Adipocyte (in vitro differentiated cells): ENCODE results near the gene MTOR.
"Not testable (repeated sequence)": the region's sequence is repeated elsewhere in the genome, so short reads cannot be mapped to it uniquely, and the experiment has no call there.

Experiments used
- DNase-seq: peaks from one replicate; pipeline ENCODE4 v3.0.0-alpha.2; 2015; ENCODE audit warnings: low read depth
- H3K27me3 ChIP-seq: replicated peaks from 2 replicates; pipeline ENCODE4 v1.7.0; 2013; ENCODE audit warnings: mild to moderate bottlenecking, low read length, moderate library complexity; ENCODE audit not compliant: control insufficient read depth, insufficient read depth
- H3K36me3 ChIP-seq: 2 replicates; pipeline ENCODE4 v1.7.0; 2013; ENCODE audit warnings: low read length, mild to moderate bottlenecking, moderate library complexity; ENCODE audit not compliant: control insufficient read depth, insufficient read depth, severe bottlenecking
- H3K4me1 ChIP-seq: 2 replicates; pipeline ENCODE4 v1.7.0; 2013; ENCODE audit warnings: mild to moderate bottlenecking, low read length, moderate library complexity; ENCODE audit not compliant: control insufficient read depth, insufficient read depth
- H3K4me3 ChIP-seq: 2 replicates; pipeline ENCODE4 v1.7.0; 2013; ENCODE audit warnings: mild to moderate bottlenecking, low read length, moderate library complexity
- H3K9ac ChIP-seq: 2 replicates; pipeline ENCODE4 v1.7.0; 2013; ENCODE audit warnings: mild to moderate bottlenecking, low read length, moderate library complexity
- H3K9me3 ChIP-seq: 2 replicates; pipeline ENCODE4 v1.7.0; 2013; ENCODE audit warnings: mild to moderate bottlenecking, low read length, moderate library complexity; ENCODE audit not compliant: control insufficient read depth

Gene MTOR

DNA sequence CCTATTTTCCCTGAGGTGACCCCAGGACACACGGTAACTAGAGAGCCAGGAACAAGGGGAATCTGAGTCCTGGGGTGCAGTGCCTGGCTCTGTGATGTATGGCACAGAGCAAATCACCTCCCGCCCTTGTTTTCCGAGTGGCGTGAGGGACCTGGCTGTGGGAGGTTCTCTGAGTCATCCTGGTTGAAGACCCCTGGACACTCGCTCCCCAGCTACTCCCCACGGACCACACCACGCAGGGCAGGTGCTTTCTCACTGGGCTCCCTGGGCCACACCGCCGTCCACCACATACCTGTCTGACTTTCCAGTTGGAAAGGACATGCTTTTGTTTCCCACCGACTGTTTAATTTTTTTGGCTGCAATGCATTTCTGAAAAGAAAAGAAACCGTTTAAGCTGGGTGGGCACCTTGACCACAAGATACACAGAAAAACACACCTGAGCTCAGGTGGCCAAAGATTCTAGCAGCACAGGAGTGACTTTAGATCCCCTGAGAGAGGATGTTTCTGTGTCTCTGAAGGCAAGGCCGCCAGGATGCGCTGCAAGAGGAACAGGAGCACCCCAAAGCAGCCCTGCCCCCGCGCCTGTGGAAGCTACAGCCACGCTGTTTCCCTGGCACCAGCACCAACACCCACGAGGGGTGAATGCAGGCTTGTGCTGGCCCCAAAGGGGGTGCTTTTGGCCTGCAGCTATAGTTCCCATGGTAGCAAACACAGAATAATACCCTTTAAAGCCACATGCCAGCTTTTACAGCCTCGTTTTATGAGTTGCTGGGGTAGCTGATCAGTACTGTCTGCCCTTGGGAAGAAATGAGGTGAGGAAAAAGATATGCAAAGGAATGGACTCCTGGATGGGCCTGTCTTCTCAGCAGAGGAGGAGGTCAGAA is 194.4 kb downstream of the MTOR start:
- H3K4me3 ChIP-seq, result no peak overlapping the region
- H3K36me3 ChIP-seq, result peaks cover 83% of the 10 kb centered on the region
- DNase-seq, result no peak
- H3K9me3 ChIP-seq, result no peaks in the 10 kb centered on the region
- no peak overlapping the region for H3K9ac ChIP-seq
- H3K4me1 ChIP-seq, result peaks cover 4% of the 10 kb centered on the region
- no peaks in the 10 kb centered on the region for H3K27me3 ChIP-seq

DNA sequence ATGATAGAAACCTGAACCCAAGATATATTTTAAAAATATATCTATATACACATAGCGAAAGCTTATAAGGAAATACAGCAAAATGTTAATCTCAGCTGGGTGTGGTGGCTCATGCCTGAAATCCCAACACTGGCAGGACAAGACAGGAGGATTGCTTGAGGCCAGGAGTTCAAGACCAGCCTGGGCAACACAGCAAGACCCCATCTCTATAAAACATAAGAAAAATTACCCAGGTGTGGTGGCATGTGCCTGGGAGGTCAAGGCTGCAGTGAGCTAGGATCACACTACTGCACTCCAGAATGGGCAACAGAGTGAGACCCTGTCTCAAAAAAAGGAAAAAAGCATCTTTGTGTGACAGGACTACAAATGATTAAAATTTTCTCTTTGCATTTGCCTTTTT is 196.6 kb downstream of the MTOR start:
- peaks cover 62% of the 10 kb centered on the region for H3K36me3 ChIP-seq
- H3K27me3 ChIP-seq, result no peaks in the 10 kb centered on the region
- no peak for DNase-seq
- H3K9me3 ChIP-seq, result no peaks in the 10 kb centered on the region
- peaks cover 9% of the 10 kb centered on the region for H3K4me1 ChIP-seq
- no peak overlapping the region for H3K9ac ChIP-seq
- H3K4me3 ChIP-seq, result no peak overlapping the region

DNA sequence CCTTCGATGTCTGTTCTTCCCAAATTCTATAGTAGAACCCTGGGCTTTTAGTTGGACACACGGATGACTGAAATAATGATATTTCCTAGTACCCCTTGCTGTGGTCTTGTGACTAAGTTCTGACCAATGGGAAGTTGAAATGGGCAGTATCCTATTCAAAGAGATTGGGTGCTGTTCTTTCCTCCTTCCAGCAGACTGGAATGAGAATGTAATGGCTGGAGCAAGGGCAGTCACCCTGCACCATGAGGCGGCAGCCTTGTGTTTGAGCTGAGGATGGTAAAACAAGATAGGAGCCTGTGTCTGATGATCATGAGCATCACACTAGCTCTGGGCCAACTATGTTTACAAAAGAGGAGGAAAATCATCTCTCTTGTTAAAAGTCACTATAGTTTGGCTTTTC is 197.4 kb downstream of the MTOR start:
- no peak for DNase-seq
- Histone ChIP-seq H3K36me3 (peaks cover 53% of the 10 kb centered on the region), H3K27me3 (no peaks in the 10 kb centered on the region), H3K4me3 (no peak overlapping the region), H3K9me3 (no peaks in the 10 kb centered on the region), H3K9ac (no peak overlapping the region), H3K4me1 (peaks cover 12% of the 10 kb centered on the region)

DNA sequence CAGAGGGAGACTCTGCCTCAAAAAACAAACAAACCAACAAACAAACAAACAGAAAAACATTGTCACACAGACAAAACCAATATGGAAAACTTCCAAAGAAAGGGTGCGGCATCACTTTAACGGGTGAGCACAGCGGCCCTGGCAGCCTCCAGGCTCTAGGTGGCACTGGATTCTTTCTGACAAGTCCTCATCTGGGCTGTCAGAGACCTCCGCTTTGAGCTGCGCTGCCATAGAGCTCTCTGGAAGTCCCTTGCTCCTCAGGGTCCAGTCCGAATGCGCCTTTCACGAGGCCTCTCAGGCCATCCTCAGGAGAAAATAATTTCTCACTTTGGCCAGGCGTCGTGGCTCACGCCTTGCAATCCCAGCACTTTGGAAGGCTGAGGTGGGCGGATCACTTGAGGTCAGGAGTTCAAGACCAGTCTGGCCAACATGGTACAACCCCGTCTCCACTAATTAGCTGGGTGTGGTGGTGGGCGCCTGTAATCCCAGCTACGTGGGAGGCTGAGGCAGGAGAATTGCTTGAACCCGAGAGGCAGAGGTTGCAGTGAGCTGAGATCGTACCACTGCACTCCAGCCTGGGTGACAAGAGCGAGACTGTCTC is 198.3 kb downstream of the MTOR start:
- H3K9me3 ChIP-seq, H3K4me3 ChIP-seq, H3K9ac ChIP-seq, DNase-seq, H3K27me3 ChIP-seq: not testable (repeated sequence)
- Histone ChIP-seq H3K36me3 (peaks cover 44% of the 10 kb centered on the region), H3K4me1 (peaks cover 12% of the 10 kb centered on the region)

DNA sequence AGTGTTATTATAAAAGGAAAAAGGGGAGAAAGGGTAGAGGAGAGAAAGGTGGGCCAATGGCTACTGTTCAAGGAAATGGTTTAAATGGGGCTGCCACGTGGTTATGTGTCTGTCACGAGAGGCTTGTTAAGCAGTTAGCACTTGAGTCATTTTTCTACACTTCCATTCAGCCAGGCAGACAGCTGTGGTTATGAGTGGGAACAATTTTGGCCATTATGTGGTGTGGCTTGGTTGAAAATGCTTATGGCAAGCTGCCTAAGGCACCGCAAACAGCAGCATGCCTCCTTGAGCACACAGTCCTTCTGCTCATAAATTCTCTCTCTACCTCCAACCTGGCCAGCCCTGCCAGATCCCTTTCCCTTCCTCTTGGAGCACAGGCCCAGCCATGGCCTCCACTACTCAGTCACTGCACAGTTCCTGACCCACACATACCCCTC is 199.4 kb downstream of the MTOR start:
- Histone ChIP-seq H3K4me1 (peaks cover 17% of the 10 kb centered on the region), H3K27me3 (no peaks in the 10 kb centered on the region), H3K4me3 (no peak overlapping the region), H3K36me3 (peaks cover 35% of the 10 kb centered on the region), H3K9me3 (no peaks in the 10 kb centered on the region), H3K9ac (no peak overlapping the region)
- no peak for DNase-seq

DNA sequence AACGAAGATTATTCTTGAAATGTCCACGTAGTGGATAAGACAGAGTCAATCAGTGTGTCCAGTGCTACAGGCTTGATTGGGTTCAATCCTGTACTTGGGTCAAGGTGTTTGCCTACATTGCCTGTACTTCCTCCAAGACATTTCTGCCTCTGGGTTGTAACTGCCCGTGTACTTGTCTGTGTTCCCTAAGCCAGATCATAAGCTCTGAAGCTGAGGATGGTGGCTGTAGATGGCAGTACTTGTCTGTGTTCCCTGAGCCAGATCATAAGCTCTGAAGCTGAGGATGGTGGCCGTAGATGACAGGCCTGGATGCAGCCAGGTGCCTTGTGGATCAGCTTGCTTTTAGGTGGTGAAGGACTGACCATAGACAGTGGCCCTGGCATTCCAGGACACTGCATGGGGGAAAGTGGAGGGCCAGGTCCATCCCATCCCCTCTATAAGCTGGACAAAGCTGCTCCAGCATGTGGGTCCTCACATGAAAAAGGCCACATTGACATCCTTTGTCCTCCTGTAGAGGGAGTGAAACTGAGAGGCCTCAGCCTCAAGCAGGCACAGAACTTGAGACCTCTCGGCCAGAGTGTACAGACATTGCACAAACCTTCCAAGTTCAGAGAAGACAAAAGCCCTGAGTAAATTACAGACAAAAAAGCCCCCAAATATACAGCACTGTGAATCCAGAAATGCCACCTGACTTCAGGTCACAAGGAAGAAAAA is 200.5 kb downstream of the MTOR start:
- H3K4me3 ChIP-seq, result no peak overlapping the region
- no peaks in the 10 kb centered on the region for H3K27me3 ChIP-seq
- H3K9ac ChIP-seq, result peak overlapping the region; percentile 48
- H3K9me3 ChIP-seq, result no peaks in the 10 kb centered on the region
- no peak for DNase-seq
- peaks cover 17% of the 10 kb centered on the region for H3K4me1 ChIP-seq
- H3K36me3 ChIP-seq, result peaks cover 32% of the 10 kb centered on the region

DNA sequence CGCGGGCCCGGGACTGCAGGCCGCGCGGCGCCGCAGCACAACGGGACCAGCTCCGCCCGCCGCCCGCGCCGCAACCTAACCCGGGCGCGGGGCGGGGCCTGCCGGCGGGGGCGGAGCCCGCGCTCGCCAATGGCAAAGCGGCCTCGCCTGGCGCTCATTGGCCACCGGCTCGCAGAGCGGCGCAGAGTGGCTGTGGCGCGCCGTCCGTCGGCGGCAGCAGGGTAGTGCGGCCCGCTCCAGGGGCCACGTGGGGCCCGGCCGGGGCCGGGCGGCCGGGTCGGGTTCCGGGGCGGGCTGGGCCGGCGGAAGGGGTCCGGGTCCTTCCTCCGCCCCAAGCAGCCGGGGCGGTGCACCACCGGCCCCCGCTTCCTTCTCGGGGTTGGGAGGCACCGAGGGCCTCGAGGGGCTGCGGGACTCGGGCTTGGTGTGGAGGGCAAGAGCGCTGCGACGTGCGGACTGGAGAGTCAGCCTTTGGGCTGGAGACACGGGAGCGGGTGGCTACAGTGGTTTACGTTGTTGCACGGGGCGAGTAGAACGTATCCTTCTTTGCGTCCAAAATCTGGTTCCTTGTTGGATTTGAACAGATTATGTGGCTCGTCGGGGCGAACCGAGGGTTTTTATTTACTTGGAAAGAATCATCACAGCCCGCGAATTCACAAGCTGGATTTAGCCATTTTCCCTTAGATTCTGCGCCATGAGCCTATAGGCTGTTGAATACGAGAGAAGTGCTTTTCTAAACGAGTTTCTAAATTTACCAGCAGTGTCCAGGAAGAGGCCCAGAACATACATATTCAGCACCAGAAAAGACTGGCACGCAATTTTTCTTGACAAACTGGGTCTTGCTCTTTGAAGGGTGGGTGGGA is 202.2 kb downstream of the MTOR start, which contains the start of gene SRM:
Gene SRM, minus strand, starts transcription at position 51 of the 863 bp plus-strand sequence. CDS start 75 bp downstream, outside the sequence.
- peaks cover 25% of the 10 kb centered on the region for H3K36me3 ChIP-seq
- H3K4me3 ChIP-seq, result peak within 1 kb of the TSS; percentile 97
- peak within 1 kb of the TSS; percentile 97 for H3K9ac ChIP-seq
- DNase-seq, result peak; percentile 97
- H3K4me1 ChIP-seq, result peaks cover 17% of the 10 kb centered on the region
- H3K27me3 ChIP-seq, result no peaks in the 10 kb centered on the region
- no peaks in the 10 kb centered on the region for H3K9me3 ChIP-seq

DNA sequence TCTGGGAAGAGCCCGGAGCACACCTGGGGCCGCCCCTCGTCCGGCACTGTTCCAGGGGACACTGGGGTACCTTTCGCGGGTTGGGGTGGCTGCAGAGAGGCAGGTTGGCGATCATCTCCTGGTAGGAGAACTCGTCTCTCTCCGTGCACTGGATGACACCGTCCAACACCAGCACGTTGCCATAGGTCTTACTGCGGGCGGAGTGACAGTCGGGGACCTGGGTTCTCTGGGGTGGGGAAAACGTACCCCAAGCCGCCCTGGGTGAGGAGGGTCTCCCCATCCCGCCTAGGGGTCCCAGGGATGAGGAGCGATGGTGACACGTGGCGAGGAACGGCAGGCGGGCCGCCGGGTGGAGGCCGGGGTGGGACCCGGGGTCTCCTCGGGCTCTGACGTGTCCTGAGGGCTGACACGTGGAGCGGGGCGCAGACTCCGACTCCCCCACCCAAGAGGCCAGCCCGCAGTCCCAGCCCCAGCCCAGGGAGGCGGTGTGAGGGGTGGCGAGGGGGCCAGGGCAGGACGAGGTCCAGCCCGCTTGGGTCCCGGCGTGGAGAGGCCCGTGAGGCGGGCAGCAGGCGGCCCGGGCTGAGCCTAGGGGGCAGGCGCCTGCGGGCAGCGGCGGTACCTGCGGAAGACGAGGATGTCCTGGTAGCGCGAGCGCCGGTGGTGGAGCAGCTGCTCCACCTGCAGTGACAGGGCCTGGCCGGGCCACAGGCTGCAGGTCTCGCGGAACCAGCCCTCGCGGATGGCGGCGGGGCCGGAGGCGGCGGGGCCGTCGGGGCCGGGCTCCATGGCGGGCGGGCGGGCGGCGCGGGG is 203.0 kb downstream of the MTOR start:
- H3K27me3 ChIP-seq, result no peaks in the 10 kb centered on the region
- peak overlapping the region; percentile 96 for H3K4me3 ChIP-seq
- no peaks in the 10 kb centered on the region for H3K9me3 ChIP-seq
- peaks cover 17% of the 10 kb centered on the region for H3K4me1 ChIP-seq
- peaks cover 24% of the 10 kb centered on the region for H3K36me3 ChIP-seq
- peak; percentile 41 for DNase-seq
- peak overlapping the region; percentile 94 for H3K9ac ChIP-seq

DNA sequence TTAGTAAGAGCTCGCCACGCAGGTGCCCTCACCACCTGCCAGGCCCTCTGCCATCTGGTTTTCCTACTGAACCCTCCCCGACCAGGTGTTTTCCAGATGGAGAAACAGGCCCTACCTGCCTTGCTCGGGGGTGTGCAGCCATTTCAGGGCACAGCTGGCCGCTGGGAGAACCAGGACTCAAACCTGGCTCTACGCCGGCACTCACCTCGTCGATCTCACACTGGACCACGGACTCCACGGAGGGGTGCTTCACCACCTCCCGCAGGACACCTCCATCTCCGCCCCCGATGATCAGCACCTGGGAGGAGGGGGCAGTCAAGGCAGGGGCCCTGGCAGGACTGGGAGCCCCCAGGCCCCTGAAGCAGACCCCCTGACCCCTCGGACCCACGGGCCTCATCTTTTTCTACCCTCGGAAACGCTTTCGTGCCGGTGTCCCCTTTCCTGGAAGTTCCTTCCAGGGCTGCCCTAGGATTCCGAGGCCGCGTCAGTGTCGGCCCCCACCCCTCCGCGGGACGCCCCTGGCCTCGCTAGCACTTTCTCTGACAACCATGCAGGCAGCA is 203.7 kb downstream of the MTOR start:
- H3K9ac ChIP-seq, result peak overlapping the region; percentile 94
- no peaks in the 10 kb centered on the region for H3K27me3 ChIP-seq
- DNase-seq, result no peak
- peaks cover 17% of the 10 kb centered on the region for H3K4me1 ChIP-seq
- H3K36me3 ChIP-seq, result peaks cover 24% of the 10 kb centered on the region
- no peaks in the 10 kb centered on the region for H3K9me3 ChIP-seq
- peak overlapping the region; percentile 96 for H3K4me3 ChIP-seq

DNA sequence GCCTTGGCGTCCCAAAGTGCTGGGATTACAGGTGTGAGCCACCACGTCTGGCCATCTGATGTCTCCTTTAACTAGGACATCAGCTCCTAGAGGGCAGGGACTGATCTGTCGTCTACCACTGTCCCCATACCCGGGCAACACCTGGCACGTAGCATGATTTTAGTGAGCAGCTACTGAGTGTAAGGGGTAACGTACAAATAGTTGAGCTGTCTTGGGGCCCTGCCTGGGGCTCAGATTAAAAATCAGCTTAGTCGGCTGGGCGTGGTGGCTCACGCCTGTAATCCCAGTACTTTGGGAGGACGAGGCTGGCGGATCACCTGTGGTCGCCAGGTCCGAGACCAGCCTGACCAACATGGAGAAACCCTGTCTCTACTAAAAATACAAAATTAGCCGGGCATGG is 204.3 kb downstream of the MTOR start:
- Histone ChIP-seq H3K9ac (no peak overlapping the region), H3K4me1 (peaks cover 14% of the 10 kb centered on the region), H3K4me3 (no peak overlapping the region), H3K36me3 (peaks cover 23% of the 10 kb centered on the region), H3K9me3 (no peaks in the 10 kb centered on the region), H3K27me3 (no peaks in the 10 kb centered on the region)
- no peak for DNase-seq
